Measurements from ENCODE around the gene USP9X.

The USP9X gene

GRCh38 chrX:41133551-41133950, 48.3 kb downstream of the USP9X start:
- Histone ChIP-seq H3K4me3 (ENCODE audit: low read length, poor library complexity, severe bottlenecking) (no peak overlapping the region), H3K9me3 (ENCODE audit: insufficient read depth, low read depth, low read length) (no peaks in the 10 kb centered on the region), H3K36me3 (ENCODE audit: insufficient read depth, low read length) (peaks cover 62% of the 10 kb centered on the region; the same call in 1 of the 2 replicates), H4K20me1 (ENCODE audit: insufficient read depth, low read length, poor library complexity, severe bottlenecking) (peaks cover 5% of the 10 kb centered on the region), H3K9me2 (replicated peaks; ENCODE audit: low read depth, low read length) (no peaks in the 10 kb centered on the region), H3K79me2 (ENCODE audit: insufficient read depth, low read length) (no peaks in the 10 kb centered on the region), H3K4me2 (ENCODE audit: low read depth, low read length, poor library complexity, severe bottlenecking) (no peak overlapping the region), H3F3A (ENCODE audit: low read depth) (no peaks in the 10 kb centered on the region), H3K9ac (ENCODE audit: low read depth, low read length, poor library complexity, severe bottlenecking) (no peak overlapping the region), H2AFZ (ENCODE audit: low read length) (no peak overlapping the region), H3K27me3 (ENCODE audit: insufficient read depth, low read length, poor library complexity, severe bottlenecking) (no peaks in the 10 kb centered on the region), H3K4me1 (ENCODE audit: insufficient read depth, low read length, poor library complexity, severe bottlenecking) (no peaks in the 10 kb centered on the region)
- no peak for TF ChIP-seq CTCF (conservative IDR thresholded peaks at IDR 0.05; ENCODE audit: low read length)
- TF ChIP-seq EZH2phosphoT487 (IDR thresholded peaks at IDR 0.05; ENCODE audit: borderline replicate concordance), result no peak

GRCh38 chrX:41137589-41137988, 52.3 kb downstream of the USP9X start:
- H3K9ac ChIP-seq (ENCODE audit: low read depth, low read length, poor library complexity, severe bottlenecking), result no peak overlapping the region
- no peaks in the 10 kb centered on the region for H3K79me2 ChIP-seq (ENCODE audit: insufficient read depth, low read length)
- peaks cover 67% of the 10 kb centered on the region; the same call in 1 of the 2 replicates for H3K36me3 ChIP-seq (ENCODE audit: insufficient read depth, low read length)
- no peaks in the 10 kb centered on the region for H3K9me2 ChIP-seq (replicated peaks; ENCODE audit: low read depth, low read length)
- no peaks in the 10 kb centered on the region for H3K9me3 ChIP-seq (ENCODE audit: insufficient read depth, low read depth, low read length)
- no peaks in the 10 kb centered on the region for H3K27me3 ChIP-seq (ENCODE audit: insufficient read depth, low read length, poor library complexity, severe bottlenecking)
- H2AFZ ChIP-seq (ENCODE audit: low read length), result no peak overlapping the region
- H3F3A ChIP-seq (ENCODE audit: low read depth), result no peaks in the 10 kb centered on the region
- H4K20me1 ChIP-seq (ENCODE audit: insufficient read depth, low read length, poor library complexity, severe bottlenecking), result peaks cover 5% of the 10 kb centered on the region
- TF ChIP-seq EZH2phosphoT487 (IDR thresholded peaks at IDR 0.05; ENCODE audit: borderline replicate concordance), result no peak
- TF ChIP-seq CTCF (conservative IDR thresholded peaks at IDR 0.05; ENCODE audit: low read length), result peak; percentile 46
- H3K4me1 ChIP-seq (ENCODE audit: insufficient read depth, low read length, poor library complexity, severe bottlenecking), result no peaks in the 10 kb centered on the region
- H3K4me3 ChIP-seq (ENCODE audit: low read length, poor library complexity, severe bottlenecking), result no peak overlapping the region
- no peak overlapping the region for H3K4me2 ChIP-seq (ENCODE audit: low read depth, low read length, poor library complexity, severe bottlenecking)

GRCh38 chrX:41142130-41142910, 57.1 kb downstream of the USP9X start:
- Histone ChIP-seq H3K79me2 (ENCODE audit: insufficient read depth, low read length) (no peaks in the 10 kb centered on the region), H3K4me2 (ENCODE audit: low read depth, low read length, poor library complexity, severe bottlenecking) (no peak overlapping the region), H2AFZ (ENCODE audit: low read length) (no peak overlapping the region), H3K27me3 (ENCODE audit: insufficient read depth, low read length, poor library complexity, severe bottlenecking) (no peaks in the 10 kb centered on the region), H3F3A (ENCODE audit: low read depth) (no peaks in the 10 kb centered on the region), H4K20me1 (ENCODE audit: insufficient read depth, low read length, poor library complexity, severe bottlenecking) (peaks cover 5% of the 10 kb centered on the region), H3K9me2 (replicated peaks; ENCODE audit: low read depth, low read length) (no peaks in the 10 kb centered on the region), H3K9ac (ENCODE audit: low read depth, low read length, poor library complexity, severe bottlenecking) (no peak overlapping the region), H3K9me3 (ENCODE audit: insufficient read depth, low read depth, low read length) (no peaks in the 10 kb centered on the region), H3K4me3 (ENCODE audit: low read length, poor library complexity, severe bottlenecking) (no peak overlapping the region), H3K36me3 (ENCODE audit: insufficient read depth, low read length) (peaks cover 60% of the 10 kb centered on the region; the same call in 1 of the 2 replicates), H3K4me1 (ENCODE audit: insufficient read depth, low read length, poor library complexity, severe bottlenecking) (no peaks in the 10 kb centered on the region)
- TF ChIP-seq EZH2phosphoT487 (IDR thresholded peaks at IDR 0.05; ENCODE audit: borderline replicate concordance) (no peak), CTCF (conservative IDR thresholded peaks at IDR 0.05; ENCODE audit: low read length) (no peak)
